HEK293 (cell line): ENCODE results near the gene SLC1A1.

ENCODE experiments used
- CTCF ChIA-PET: fragments of 350-600 bp; formaldehyde crosslinking; extraction: SDS; loops from one replicate; lab custom pipeline; 2021; ENCODE audit warnings: antibody characterized with exemption; lab: Yijun Ruan, JAX
- POLR2A ChIA-PET: fragments of 300-600 bp; formaldehyde crosslinking; extraction: SDS; loops from one replicate; lab custom pipeline; 2020; ENCODE audit warnings: antibody characterized with exemption, inconsistent platforms; lab: Yijun Ruan, JAX
- H3K27ac ChIP-seq: fragments of 200-500 bp; sonication (Bioruptor generic); 2 replicates; pipeline ENCODE4 v1.5.1; 2014; ENCODE audit warnings: low read depth, low read length, control low read depth, inconsistent platforms; ENCODE audit errors: extremely low read depth
- H3K36me3 ChIP-seq, 2 experiments: fragments of 200-500 bp in 1 of 2; sonication (Bioruptor generic) in 1 of 2; 1 replicate in 1 of 2; 2 replicates in 1 of 2; pipeline ENCODE4 v1.5.1; 2014 to 2017; ENCODE audit warnings: inconsistent platforms in 2 of 2, low read length in 2 of 2; ENCODE audit not compliant: control insufficient read depth in 2 of 2, insufficient read depth in 1 of 2
- H3K4me1 ChIP-seq: fragments of 200-500 bp; sonication (Bioruptor generic); 2 replicates; pipeline ENCODE4 v1.5.1; 2014; ENCODE audit warnings: mild to moderate bottlenecking, low read length, inconsistent platforms; ENCODE audit not compliant: control insufficient read depth, insufficient read depth
- H3K4me3 ChIP-seq: 2 replicates; pipeline ENCODE4 v1.5.1; 2011; ENCODE audit warnings: low read depth, mild to moderate bottlenecking, control low read depth, low read length, moderate library complexity
- H3K9me3 ChIP-seq: fragments of 200-500 bp; sonication (Bioruptor generic); 2 replicates; pipeline ENCODE4 v1.5.1; 2014; ENCODE audit warnings: low read depth, low read length, inconsistent platforms; ENCODE audit not compliant: control insufficient read depth, insufficient read depth
- FEZF1 ChIP-seq: fragments of 450-650 bp; formaldehyde crosslinking; IDR thresholded peaks from 2 replicates; pipeline ENCODE4 v1.5.1; 2016; ENCODE audit warnings: missing biosample characterization, missing genetic modification characterization
- GFI1B ChIP-seq: fragments of 450-650 bp; formaldehyde crosslinking; IDR thresholded peaks from 2 replicates; pipeline ENCODE4 v1.5.1; 2016; ENCODE audit warnings: missing biosample characterization, missing genetic modification characterization
- HOXA7 ChIP-seq: sonication (generic); formaldehyde crosslinking; IDR thresholded peaks from 2 replicates; pipeline ENCODE4 v1.8.1; 2022; ENCODE audit warnings: missing genetic modification reagents, borderline replicate concordance
- KLF7 ChIP-seq: fragments of 450-650 bp; formaldehyde crosslinking; IDR thresholded peaks from 2 replicates; pipeline ENCODE4 v1.5.1; 2016; ENCODE audit warnings: missing biosample characterization, missing genetic modification characterization, borderline replicate concordance
- KLF8 ChIP-seq: fragments of 450-650 bp; formaldehyde crosslinking; IDR thresholded peaks from 2 replicates; pipeline ENCODE4 v1.5.1; 2016; ENCODE audit warnings: missing biosample characterization, missing genetic modification characterization
- RBAK ChIP-seq: fragments of 450-650 bp; formaldehyde crosslinking; IDR thresholded peaks from 2 replicates; pipeline ENCODE4 v1.5.1; 2016; ENCODE audit warnings: missing biosample characterization, missing genetic modification characterization
- REPIN1 ChIP-seq: fragments of 450-650 bp; formaldehyde crosslinking; IDR thresholded peaks from 2 replicates; pipeline ENCODE4 v1.5.1; 2017; ENCODE audit warnings: missing biosample characterization, missing genetic modification characterization, low read depth
- SCRT1 ChIP-seq: fragments of 450-650 bp; formaldehyde crosslinking; IDR thresholded peaks from 2 replicates; pipeline ENCODE4 v1.5.1; 2016; ENCODE audit warnings: missing biosample characterization, missing genetic modification characterization, borderline replicate concordance
- SCRT2 ChIP-seq: fragments of 450-650 bp; formaldehyde crosslinking; IDR thresholded peaks from 2 replicates; pipeline ENCODE4 v1.5.1; 2016; ENCODE audit warnings: missing biosample characterization, missing genetic modification characterization
- SP2 ChIP-seq: fragments of 450-650 bp; formaldehyde crosslinking; IDR thresholded peaks from 2 replicates; pipeline ENCODE4 v1.5.1; 2016; ENCODE audit warnings: missing biosample characterization, missing genetic modification characterization
- TSHZ1 ChIP-seq: fragments of 450-650 bp; formaldehyde crosslinking; IDR thresholded peaks from 2 replicates; pipeline ENCODE4 v1.5.1; 2016; ENCODE audit warnings: missing biosample characterization, missing genetic modification characterization, borderline replicate concordance
- ZBTB48 ChIP-seq: fragments of 450-650 bp; formaldehyde crosslinking; IDR thresholded peaks from 2 replicates; pipeline ENCODE4 v1.5.1; 2016; ENCODE audit warnings: missing biosample characterization, missing genetic modification characterization
- ZBTB8A ChIP-seq: fragments of 450-650 bp; formaldehyde crosslinking; IDR thresholded peaks from 2 replicates; pipeline ENCODE4 v1.5.1; 2016; ENCODE audit warnings: missing biosample characterization, missing genetic modification characterization
- ZFP3 ChIP-seq: fragments of 450-650 bp; formaldehyde crosslinking; IDR thresholded peaks from 2 replicates; pipeline ENCODE4 v1.5.1; 2016; ENCODE audit warnings: low read depth, missing biosample characterization, missing genetic modification characterization
- ZNF10 ChIP-seq: fragments of 450-650 bp; formaldehyde crosslinking; IDR thresholded peaks from 2 replicates; pipeline ENCODE4 v1.5.1; 2017; ENCODE audit warnings: missing biosample characterization, missing genetic modification characterization
- ZNF114 ChIP-seq: fragments of 450-650 bp; formaldehyde crosslinking; IDR thresholded peaks from 2 replicates; pipeline ENCODE4 v1.5.0; 2017; ENCODE audit warnings: missing biosample characterization, missing genetic modification characterization
- ZNF146 ChIP-seq: fragments of 450-650 bp; formaldehyde crosslinking; IDR thresholded peaks from 2 replicates; pipeline ENCODE4 v1.5.1; 2016; ENCODE audit warnings: missing biosample characterization, missing genetic modification characterization
- ZNF266 ChIP-seq: fragments of 450-650 bp; formaldehyde crosslinking; IDR thresholded peaks from 2 replicates; pipeline ENCODE4 v1.5.1; 2016; ENCODE audit warnings: missing biosample characterization, missing genetic modification characterization, low read depth
- ZNF335 ChIP-seq: fragments of 450-650 bp; formaldehyde crosslinking; conservative IDR thresholded peaks from 2 replicates; pipeline ENCODE4 v1.5.1; 2016; ENCODE audit warnings: missing biosample characterization, missing genetic modification characterization
- ZNF341 ChIP-seq: fragments of 450-650 bp; formaldehyde crosslinking; IDR thresholded peaks from 2 replicates; pipeline ENCODE4; 2016; ENCODE audit warnings: low read depth, missing biosample characterization, missing genetic modification characterization
- ZNF404 ChIP-seq: fragments of 450-650 bp; formaldehyde crosslinking; IDR thresholded peaks from 2 replicates; pipeline ENCODE4 v1.5.1; 2017; ENCODE audit warnings: missing biosample characterization, missing genetic modification characterization
- ZNF488 ChIP-seq: fragments of 450-650 bp; formaldehyde crosslinking; IDR thresholded peaks from 2 replicates; pipeline ENCODE4 v1.5.1; 2016; ENCODE audit warnings: missing biosample characterization, missing genetic modification characterization
- ZNF645 ChIP-seq: fragments of 450-650 bp; formaldehyde crosslinking; IDR thresholded peaks from 2 replicates; pipeline ENCODE4; 2016; ENCODE audit warnings: missing biosample characterization, missing genetic modification characterization
- ZNF664 ChIP-seq: fragments of 450-650 bp; formaldehyde crosslinking; IDR thresholded peaks from 2 replicates; pipeline ENCODE4 v1.5.1; 2016; ENCODE audit warnings: missing biosample characterization, missing genetic modification characterization
- ZNF785 ChIP-seq: fragments of 450-650 bp; formaldehyde crosslinking; IDR thresholded peaks from 2 replicates; pipeline ENCODE4 v1.5.1; 2016; ENCODE audit warnings: missing biosample characterization, missing genetic modification characterization
- ZNF792 ChIP-seq: fragments of 450-650 bp; formaldehyde crosslinking; IDR thresholded peaks from 2 replicates; pipeline ENCODE4 v1.5.1; 2016; ENCODE audit warnings: missing biosample characterization, missing genetic modification characterization
- ZNF830 ChIP-seq: fragments of 450-650 bp; IDR thresholded peaks from 2 replicates; pipeline ENCODE4 v1.5.0; 2018; ENCODE audit warnings: missing biosample characterization, missing genetic modification characterization, low read depth, mild to moderate bottlenecking, moderate library complexity
- ZSCAN16 ChIP-seq: fragments of 450-650 bp; formaldehyde crosslinking; IDR thresholded peaks from 2 replicates; pipeline ENCODE4 v1.5.1; 2016; ENCODE audit warnings: missing biosample characterization, missing genetic modification characterization
- ZSCAN30 ChIP-seq: fragments of 450-650 bp; IDR thresholded peaks from 2 replicates; pipeline ENCODE4 v1.5.1; 2018; ENCODE audit warnings: missing biosample characterization, mild to moderate bottlenecking, missing genetic modification characterization, moderate library complexity
- ZSCAN4 ChIP-seq: fragments of 450-650 bp; formaldehyde crosslinking; IDR thresholded peaks from 2 replicates; pipeline ENCODE4 v1.5.1; 2017; ENCODE audit warnings: missing biosample characterization, missing genetic modification characterization
- ZXDB ChIP-seq: fragments of 450-650 bp; formaldehyde crosslinking; IDR thresholded peaks from 2 replicates; pipeline ENCODE4 v1.5.1; 2016; ENCODE audit warnings: missing biosample characterization, missing genetic modification characterization

The SLC1A1 gene

GRCh38 chr9:4559261-4560182 lies 69.3 kb downstream of the SLC1A1 start:
- no peak overlapping the region for H3K4me3 ChIP-seq
- ChIA-PET CTCF (interaction anchor here (1.1 to 1.5 kb wide), 2 partner anchors 44 to 45 kb away, joined by 3 to 6 read pairs; no protein-coding TSS in a partner anchor), POLR2A (interaction anchor here (0.6 kb wide), 1 partner anchor 163 kb away, joined by 4 read pairs; no protein-coding TSS in a partner anchor)
- H3K36me3 ChIP-seq, result no peaks in the 10 kb centered on the region
- TF ChIP-seq HOXA7 (no peak), ZSCAN4 (no peak), SP2 (no peak), FEZF1 (tag by site-specific recombination) (no peak), ZFP3 (tag by site-specific recombination) (no peak), KLF7 (tag by site-specific recombination) (no peak), ZXDB (no peak), SCRT2 (tag by site-specific recombination) (no peak), ZNF10 (no peak), KLF8 (no peak), ZNF664 (no peak), ZNF792 (no peak), ZSCAN30 (tag by site-specific recombination) (no peak), ZSCAN16 (tag by site-specific recombination) (no peak), ZNF785 (tag by site-specific recombination) (no peak), ZNF645 (no peak), GFI1B (tag by site-specific recombination) (no peak), RBAK (tag by site-specific recombination) (no peak), REPIN1 (tag by site-specific recombination) (no peak), ZNF114 (no peak)
- H3K27ac ChIP-seq, result no peak overlapping the region
- H3K9me3 ChIP-seq, result no peaks in the 10 kb centered on the region
- H3K4me1 ChIP-seq, result peaks cover 6% of the 10 kb centered on the region

GRCh38 chr9:4563105-4563504 lies 72.8 kb downstream of the SLC1A1 start:
- no peak overlapping the region for H3K27ac ChIP-seq
- H3K9me3 ChIP-seq, result no peaks in the 10 kb centered on the region
- H3K4me1 ChIP-seq, result no peaks in the 10 kb centered on the region
- H3K4me3 ChIP-seq, result no peak overlapping the region
- POLR2A ChIA-PET, result no interaction called here
- H3K36me3 ChIP-seq, result no peaks in the 10 kb centered on the region
- CTCF ChIA-PET, result no interaction called here
- TF ChIP-seq ZNF341 (tag by site-specific recombination) (no peak), ZNF335 (no peak), TSHZ1 (tag by site-specific recombination) (no peak), ZNF830 (no peak), ZNF146 (tag by site-specific recombination) (no peak), ZBTB48 (no peak), ZNF404 (tag by site-specific recombination) (no peak), SP2 (no peak), GFI1B (tag by site-specific recombination) (no peak), ZBTB8A (tag by site-specific recombination) (no peak), ZNF664 (no peak), ZNF488 (tag by site-specific recombination) (no peak), ZNF266 (tag by site-specific recombination) (no peak), SCRT1 (tag by site-specific recombination) (no peak)
